Epithelial cell of esophagus (primary cell): Measurements from ENCODE around the gene CALML5.

Experiments
- DNase-seq: peaks from one replicate; pipeline ENCODE4 v3.0.0; 2010; ENCODE audit warnings: low read depth
- H3K4me3 ChIP-seq: 2 replicates; pipeline ENCODE4 v1.5.1; 2011; ENCODE audit warnings: mild to moderate bottlenecking, low read length, control low read depth
- CTCF ChIP-seq: IDR thresholded peaks from 2 replicates; pipeline ENCODE4 v1.5.1; 2011; ENCODE audit warnings: low read depth, mild to moderate bottlenecking, low read length, control low read depth, inconsistent platforms; ENCODE audit not compliant: insufficient read depth; ENCODE audit errors: missing control alignments

The CALML5 gene

DNA sequence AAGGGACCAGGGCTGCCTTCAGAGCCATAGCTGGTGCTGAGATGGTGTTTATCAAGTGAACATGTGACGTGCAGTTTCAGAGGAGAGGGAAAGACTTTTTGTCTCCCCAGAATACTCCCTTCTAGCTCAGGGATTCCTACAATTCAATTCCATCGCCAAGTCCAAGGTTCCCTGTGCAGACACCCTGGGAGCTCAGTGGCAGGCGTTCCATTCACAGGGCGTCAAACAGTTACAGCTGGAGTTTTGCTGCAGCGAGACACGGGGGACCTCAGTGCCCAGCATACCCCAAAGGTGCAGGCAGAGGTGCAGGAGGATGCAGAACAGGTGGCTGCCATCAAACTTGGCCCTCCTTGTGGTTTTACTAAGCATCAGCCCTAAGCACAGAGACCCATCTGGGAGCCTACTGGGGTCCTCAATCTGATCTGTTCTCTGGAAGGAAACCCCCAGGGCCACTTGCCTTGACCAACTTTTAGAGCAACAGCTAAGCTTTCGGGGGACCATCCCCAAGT is 846 bp upstream of the CALML5 start:
- no peak for DNase-seq
- no peak overlapping the region for H3K4me3 ChIP-seq
- TF ChIP-seq CTCF: no peak

DNA sequence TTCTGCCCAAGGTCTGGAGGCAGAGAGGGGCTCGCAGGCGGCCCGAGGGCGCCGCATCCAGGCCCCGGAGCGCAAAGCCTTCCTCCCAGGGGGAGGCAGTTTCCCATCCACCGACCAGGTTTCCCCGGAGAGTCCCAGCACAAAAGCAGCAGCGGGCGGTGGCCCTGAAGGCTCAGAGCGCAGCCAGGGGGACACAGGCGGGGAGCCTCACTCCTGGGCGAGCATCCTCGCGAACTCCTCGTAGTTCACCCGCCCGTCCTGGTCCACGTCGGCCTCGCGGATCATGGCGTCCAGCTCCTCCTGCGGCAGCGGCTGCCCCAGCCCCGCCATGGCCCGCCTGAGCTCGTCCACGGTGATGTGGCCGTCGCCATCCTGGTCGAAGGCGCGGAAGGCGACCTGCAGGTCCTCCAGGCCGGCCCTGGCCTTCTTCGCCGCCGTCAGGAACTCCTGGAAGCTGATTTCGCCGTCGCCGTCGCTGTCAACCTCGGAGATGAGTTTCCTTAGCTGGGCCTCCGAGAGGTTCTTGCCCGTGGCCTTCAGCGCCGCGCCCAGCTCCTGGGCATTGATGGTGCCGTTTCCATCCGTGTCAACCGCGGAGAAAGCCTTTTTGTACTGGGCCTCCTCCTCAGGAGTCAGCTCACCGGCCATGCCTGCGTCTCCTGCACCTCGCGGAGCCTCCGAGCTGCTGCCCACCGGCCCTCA is 428 bp downstream of the CALML5 start:
- H3K4me3 ChIP-seq: no peak overlapping the region
- no peak for TF ChIP-seq CTCF
- DNase-seq: no peak

GRCh38 chr10:5497948-5498730 is 1.2 kb downstream of the CALML5 start:
- no peak overlapping the region for H3K4me3 ChIP-seq
- no peak for TF ChIP-seq CTCF
- DNase-seq: no peak

DNA sequence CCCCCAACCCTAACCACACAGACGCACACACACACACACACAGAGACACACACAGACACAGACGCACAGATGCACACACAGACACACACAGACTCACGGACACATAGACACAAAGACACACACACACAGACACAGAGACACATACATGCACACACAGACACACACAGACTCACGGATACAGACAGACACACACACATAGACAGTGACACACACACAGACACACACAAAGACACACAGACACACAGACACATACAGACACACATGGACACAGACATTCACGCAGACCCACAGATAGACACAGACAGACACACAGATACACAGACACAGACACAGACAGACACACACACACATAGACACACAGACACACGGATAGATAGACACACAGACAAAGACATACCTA is 2.1 kb downstream of the CALML5 start:
- no peak overlapping the region for H3K4me3 ChIP-seq
- no peak for TF ChIP-seq CTCF
- no peak for DNase-seq

DNA sequence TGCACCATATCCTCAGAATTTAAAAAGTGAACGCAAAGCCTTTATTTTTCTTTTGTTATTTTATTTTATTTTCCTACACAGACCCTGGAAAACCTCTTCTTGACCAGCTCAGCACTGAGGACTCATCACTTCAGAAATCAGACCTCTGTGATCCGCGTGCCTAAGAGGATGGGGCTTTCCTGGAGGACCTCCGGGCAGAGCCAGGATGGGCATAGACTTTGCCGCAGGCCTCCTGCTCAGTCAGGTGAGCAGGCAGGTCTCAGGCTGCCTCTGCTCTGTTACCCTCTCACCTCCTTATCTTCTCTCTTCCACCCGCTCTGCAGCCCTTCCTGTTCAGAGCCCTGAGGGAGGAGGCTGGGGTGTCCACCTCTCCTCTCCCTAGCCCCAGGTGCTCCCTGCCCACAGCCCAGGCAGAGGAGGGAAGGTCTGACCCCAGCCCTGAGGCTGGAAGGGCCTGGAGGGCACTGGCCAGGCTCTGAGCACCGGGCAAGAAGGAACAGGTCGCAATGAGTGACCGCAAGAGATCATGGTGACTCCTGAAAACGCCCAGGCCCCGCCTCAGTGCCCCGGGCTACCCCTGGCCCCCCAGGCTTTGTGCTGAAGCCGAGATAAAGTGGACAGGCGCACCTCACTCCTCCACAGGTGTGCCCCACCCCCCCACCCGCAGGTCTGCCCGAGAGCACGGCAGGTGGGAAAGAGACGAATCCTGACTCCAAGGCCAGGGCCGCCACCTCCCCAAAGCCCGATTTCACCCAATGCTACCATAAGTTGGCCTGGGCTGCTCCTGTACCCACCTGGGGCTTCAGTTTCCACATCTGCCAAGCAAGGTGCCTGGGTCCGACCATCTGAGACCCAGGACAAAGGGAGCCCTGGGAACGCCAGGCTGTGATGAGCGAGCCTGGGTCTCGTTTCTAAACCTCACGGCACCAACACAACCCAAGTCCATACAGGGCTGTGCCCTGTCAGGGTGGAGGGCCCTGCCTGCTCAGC is 2.8 kb downstream of the CALML5 start:
- TF ChIP-seq CTCF: no peak
- H3K4me3 ChIP-seq: no peak overlapping the region
- no peak for DNase-seq

DNA sequence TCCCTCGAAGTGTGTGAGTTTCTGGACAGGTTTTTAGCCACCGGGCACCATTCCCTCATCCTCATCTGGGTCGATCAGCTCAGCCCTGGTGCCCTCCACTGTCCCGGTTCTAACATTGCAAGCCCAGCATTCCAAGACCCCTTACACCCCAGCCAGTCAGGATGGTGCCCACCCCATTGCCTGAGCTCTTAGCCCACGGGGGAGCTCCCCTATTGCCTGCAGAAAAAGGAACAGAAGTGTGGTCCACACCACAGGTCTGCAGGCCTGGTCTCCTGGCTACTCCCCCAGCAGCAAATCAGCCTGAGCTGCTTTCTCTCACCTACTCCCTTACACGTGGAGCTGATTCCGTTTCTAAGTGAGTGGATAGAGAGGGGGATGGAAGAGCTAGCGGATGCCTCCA is 4.8 kb downstream of the CALML5 start:
- TF ChIP-seq CTCF: no peak
- no peak overlapping the region for H3K4me3 ChIP-seq
- DNase-seq: no peak
